ENCODE measurements around the gene LENEP.

DNA sequence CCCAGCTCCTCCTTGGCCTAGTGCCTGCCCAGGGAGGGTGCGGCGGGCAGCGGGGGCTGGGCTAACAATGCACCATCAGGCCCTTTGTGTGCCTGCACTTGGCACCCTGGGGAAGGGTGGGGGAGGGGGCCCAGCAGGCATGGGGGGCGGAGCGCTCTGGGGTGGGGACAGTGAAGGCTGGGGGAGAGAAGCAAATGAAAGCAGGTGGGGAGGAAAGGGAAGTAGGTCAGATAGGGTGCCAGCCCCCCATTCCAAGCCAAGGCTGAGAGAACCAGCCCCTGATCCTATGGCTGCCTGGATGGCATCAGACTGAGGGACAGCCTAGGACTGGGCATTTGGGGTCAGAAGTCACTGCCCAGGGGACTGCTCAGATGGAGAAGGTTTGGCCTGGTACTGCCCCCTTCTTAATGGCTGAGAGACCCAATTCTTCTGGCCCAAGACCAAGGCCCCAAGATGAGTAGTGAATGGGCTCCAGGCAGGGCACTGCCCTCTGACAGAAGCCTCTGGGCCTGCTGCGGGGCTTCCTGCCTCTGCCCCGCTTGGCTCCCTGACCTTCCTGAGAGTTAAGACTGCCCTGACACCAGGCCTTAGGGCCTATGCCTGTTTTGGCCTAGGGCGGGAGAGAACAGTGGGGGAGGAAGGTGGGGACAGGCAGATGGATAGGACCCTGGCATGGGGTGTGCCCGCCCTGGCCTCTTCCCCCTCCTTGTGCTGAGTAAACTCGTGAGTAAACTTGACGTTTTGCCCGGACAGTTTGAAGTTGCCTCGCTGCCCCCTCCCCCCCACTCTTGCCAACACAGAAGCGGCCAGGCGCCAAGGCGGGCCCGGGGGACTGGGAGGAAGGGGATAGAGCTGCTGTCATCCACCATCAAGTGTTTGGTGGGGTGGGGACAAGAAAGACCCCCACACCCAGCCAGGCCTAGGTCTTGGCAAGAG, 12.0 kb downstream of the LENEP start:
- no peak for TF ChIP-seq CTCF (conservative IDR thresholded peaks at IDR 0.05; ENCODE audit: low read length)
- TF ChIP-seq EZH2phosphoT487 (IDR thresholded peaks at IDR 0.05; ENCODE audit: borderline replicate concordance) = no peak
